ENCODE measurements around the gene GRB2. TPM values are rescaled to one million over a fixed set of nuclear protein-coding genes. Genes with fewer than 3 reads are reported as not detected.
"Not testable (repeated sequence)": the region's sequence is repeated elsewhere in the genome, so short reads cannot be mapped to it uniquely, and the experiment has no call there.

GRB2 gene
- total RNA-seq, 2 donors from 2014 or later: 117 to 126 TPM

GRCh38 chr17:75348386-75349012 lies 57.0 kb downstream of the GRB2 start:
- no peaks in the 10 kb centered on the region for H3K36me3 ChIP-seq
- no peaks in the 10 kb centered on the region for H3K27me3 ChIP-seq
- H3K4me3 ChIP-seq: no peak overlapping the region
- H3K27ac ChIP-seq: no peak overlapping the region
- intact Hi-C loops (cut with DNase I): no loop called here
- H3K9ac ChIP-seq (ENCODE audit: low read depth in 2 of 2, low read length in 2 of 2): no peak overlapping the region
- H3K4me1 ChIP-seq: no peaks in the 10 kb centered on the region
- DNase-seq: no peak
- no peaks in the 10 kb centered on the region for H3K9me3 ChIP-seq
- no peak for TF ChIP-seq CTCF (IDR thresholded peaks at IDR 0.05)

- no peaks in the 10 kb centered on the region for H3K36me3 ChIP-seq
- H3K27ac ChIP-seq: no peak overlapping the region
- H3K9ac ChIP-seq (ENCODE audit: low read depth in 2 of 2, low read length in 2 of 2): no peak overlapping the region
- no peaks in the 10 kb centered on the region for H3K27me3 ChIP-seq
- no peaks in the 10 kb centered on the region for H3K4me1 ChIP-seq
- DNase-seq: no peak
- no peak for TF ChIP-seq CTCF (IDR thresholded peaks at IDR 0.05)
- no peak overlapping the region for H3K4me3 ChIP-seq
- intact Hi-C loops (cut with DNase I): no loop called here
- no peaks in the 10 kb centered on the region for H3K9me3 ChIP-seq
Observed at GRCh38 chr17:75346906-75347305, 58.6 kb downstream of the GRB2 start.

GRCh38 chr17:75346368-75346767 lies 59.1 kb downstream of the GRB2 start:
- H3K4me1 ChIP-seq; H3K4me3 ChIP-seq; intact Hi-C loops (cut with DNase I); H3K9me3 ChIP-seq; H3K36me3 ChIP-seq; DNase-seq; H3K27ac ChIP-seq; H3K9ac ChIP-seq (ENCODE audit: low read depth in 2 of 2, low read length in 2 of 2); H3K27me3 ChIP-seq: not testable (repeated sequence)

GRCh38 chr17:75345514-75346167 lies 59.8 kb downstream of the GRB2 start:
- DNase-seq: no peak
- no peak for TF ChIP-seq CTCF (IDR thresholded peaks at IDR 0.05)
- H3K27me3 ChIP-seq: no peaks in the 10 kb centered on the region
- intact Hi-C loops (cut with DNase I): no loop called here
- no peak overlapping the region for H3K4me3 ChIP-seq
- H3K9me3 ChIP-seq: no peaks in the 10 kb centered on the region
- no peak overlapping the region for H3K27ac ChIP-seq
- H3K4me1 ChIP-seq: no peaks in the 10 kb centered on the region
- H3K9ac ChIP-seq (ENCODE audit: low read depth in 2 of 2, low read length in 2 of 2): no peak overlapping the region
- H3K36me3 ChIP-seq: no peaks in the 10 kb centered on the region

- Histone ChIP-seq H3K9me3 (no peaks in the 10 kb centered on the region), H3K36me3 (no peaks in the 10 kb centered on the region), H3K4me1 (no peaks in the 10 kb centered on the region), H3K9ac (ENCODE audit: low read depth in 2 of 2, low read length in 2 of 2) (no peak overlapping the region), H3K27me3 (no peaks in the 10 kb centered on the region), H3K4me3 (no peak overlapping the region), H3K27ac (no peak overlapping the region)
- TF ChIP-seq CTCF (IDR thresholded peaks at IDR 0.05): no peak
- intact Hi-C loops (cut with DNase I): no loop called here
- DNase-seq: no peak
Observed at GRCh38 chr17:75344666-75345065, 60.8 kb downstream of the GRB2 start.

- H3K27me3 ChIP-seq: no peaks in the 10 kb centered on the region
- intact Hi-C loops (cut with DNase I): no loop called here
- no peak overlapping the region for H3K9ac ChIP-seq (ENCODE audit: low read depth in 2 of 2, low read length in 2 of 2)
- H3K4me1 ChIP-seq: no peaks in the 10 kb centered on the region
- no peak for DNase-seq
- H3K27ac ChIP-seq: no peak overlapping the region
- no peaks in the 10 kb centered on the region for H3K36me3 ChIP-seq
- H3K4me3 ChIP-seq: no peak overlapping the region
- no peak for TF ChIP-seq CTCF (IDR thresholded peaks at IDR 0.05)
- no peaks in the 10 kb centered on the region for H3K9me3 ChIP-seq
Observed at GRCh38 chr17:75342996-75343395, 62.5 kb downstream of the GRB2 start.
